Stimulated activated CD4-positive, alpha-beta T cell treated with anti-CD3 and anti-CD28 coated beads, Interleukin-12 subunit alpha, Interleukin-12 subunit beta, amount 100 ng/mL, for 4 hours (primary cell): ENCODE results near the gene BAZ1B.
"Not testable (repeated sequence)": the region's sequence is repeated elsewhere in the genome, so short reads cannot be mapped to it uniquely, and the experiment has no call there.

Source experiments
- DNase-seq: peaks from one replicate; pipeline ENCODE4 v3.0.0-alpha.2; 2020

BAZ1B gene

GRCh38 chr7:73489976-73490375 is 32.1 kb downstream of the BAZ1B start:
- DNase-seq, result no peak

- no peak for DNase-seq
Measured at GRCh38 chr7:73487486-73487885, 34.6 kb downstream of the BAZ1B start.

GRCh38 chr7:73483171-73483570 is 38.9 kb downstream of the BAZ1B start:
- DNase-seq, result no peak

- no peak for DNase-seq
Measured at GRCh38 chr7:73482746-73483145, 39.3 kb downstream of the BAZ1B start.

GRCh38 chr7:73481521-73481920 is 40.6 kb downstream of the BAZ1B start:
- DNase-seq, result not testable (repeated sequence)

GRCh38 chr7:73478549-73478948 is 43.5 kb downstream of the BAZ1B start:
- DNase-seq, result no peak

GRCh38 chr7:73477376-73477775 is 44.7 kb downstream of the BAZ1B start:
- DNase-seq, result no peak

GRCh38 chr7:73470208-73470607 is 51.9 kb downstream of the BAZ1B start:
- no peak for DNase-seq

GRCh38 chr7:73467046-73467445 is 55.0 kb downstream of the BAZ1B start:
- not testable (repeated sequence) for DNase-seq

- no peak for DNase-seq
Measured at GRCh38 chr7:73466112-73466511, 56.0 kb downstream of the BAZ1B start.

- no peak for DNase-seq
Measured at GRCh38 chr7:73463966-73464365, 58.1 kb downstream of the BAZ1B start.

- no peak for DNase-seq
Measured at GRCh38 chr7:73463260-73463659, 58.8 kb downstream of the BAZ1B start.

- DNase-seq, result no peak
Measured at GRCh38 chr7:73461782-73462285, 60.3 kb downstream of the BAZ1B start.

GRCh38 chr7:73454424-73454823 is 67.7 kb downstream of the BAZ1B start:
- no peak for DNase-seq

- DNase-seq, result no peak
Measured at GRCh38 chr7:73452999-73453635, 69.0 kb downstream of the BAZ1B start.

- no peak for DNase-seq
Measured at GRCh38 chr7:73451780-73452398, 70.2 kb downstream of the BAZ1B start.

GRCh38 chr7:73449422-73449821 is 72.7 kb downstream of the BAZ1B start:
- no peak for DNase-seq

GRCh38 chr7:73448609-73449008 is 73.5 kb downstream of the BAZ1B start:
- DNase-seq, result no peak

- DNase-seq, result no peak
Measured at GRCh38 chr7:73447121-73447733, 74.9 kb downstream of the BAZ1B start.

GRCh38 chr7:73446682-73447081 is 75.4 kb downstream of the BAZ1B start:
- no peak for DNase-seq

- no peak for DNase-seq
Measured at GRCh38 chr7:73443548-73444255, 78.4 kb downstream of the BAZ1B start.

- no peak for DNase-seq
Measured at GRCh38 chr7:73442903-73443500, 79.1 kb downstream of the BAZ1B start.

- no peak for DNase-seq
Measured at GRCh38 chr7:73442222-73442902, 79.7 kb downstream of the BAZ1B start.
